Stimulated activated naive CD4-positive, alpha-beta T cell treated with Interleukin-2 at 50 U/mL for 16 hours (primary cell): ENCODE data around the gene ABCC1.
"Not testable (repeated sequence)": the region's sequence is repeated elsewhere in the genome, so short reads cannot be mapped to it uniquely, and the experiment has no call there.

Experiments
- DNase-seq: peaks from one replicate; lab custom pipeline; 2025; lab: John Stamatoyannopoulos, UW

ABCC1 gene

GRCh38 chr16:16189842-16190241, 240.4 kb downstream of the ABCC1 start:
- no peak for DNase-seq

GRCh38 chr16:16190546-16190945, 241.1 kb downstream of the ABCC1 start:
- DNase-seq = no peak

DNA sequence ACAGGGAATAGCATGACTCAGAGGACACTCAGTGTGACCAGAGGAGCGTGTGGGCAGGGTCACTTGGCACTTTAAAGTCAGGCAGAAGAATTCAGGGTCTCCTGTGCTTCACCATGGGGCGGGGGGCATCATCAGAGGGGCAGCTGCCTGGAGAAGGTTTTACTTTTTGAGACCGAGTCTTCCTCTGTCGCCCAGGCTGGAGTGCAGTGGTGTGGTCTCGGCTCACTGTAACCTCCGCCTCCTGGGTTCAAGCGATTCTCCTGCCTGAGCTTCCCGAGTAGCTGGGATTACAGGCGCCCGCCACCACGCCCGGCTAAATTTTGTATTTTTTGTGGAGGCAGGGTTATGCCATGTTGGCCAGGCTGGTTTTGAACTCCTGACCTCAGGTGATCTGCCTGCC, 241.6 kb downstream of the ABCC1 start:
- DNase-seq = not testable (repeated sequence)

DNA sequence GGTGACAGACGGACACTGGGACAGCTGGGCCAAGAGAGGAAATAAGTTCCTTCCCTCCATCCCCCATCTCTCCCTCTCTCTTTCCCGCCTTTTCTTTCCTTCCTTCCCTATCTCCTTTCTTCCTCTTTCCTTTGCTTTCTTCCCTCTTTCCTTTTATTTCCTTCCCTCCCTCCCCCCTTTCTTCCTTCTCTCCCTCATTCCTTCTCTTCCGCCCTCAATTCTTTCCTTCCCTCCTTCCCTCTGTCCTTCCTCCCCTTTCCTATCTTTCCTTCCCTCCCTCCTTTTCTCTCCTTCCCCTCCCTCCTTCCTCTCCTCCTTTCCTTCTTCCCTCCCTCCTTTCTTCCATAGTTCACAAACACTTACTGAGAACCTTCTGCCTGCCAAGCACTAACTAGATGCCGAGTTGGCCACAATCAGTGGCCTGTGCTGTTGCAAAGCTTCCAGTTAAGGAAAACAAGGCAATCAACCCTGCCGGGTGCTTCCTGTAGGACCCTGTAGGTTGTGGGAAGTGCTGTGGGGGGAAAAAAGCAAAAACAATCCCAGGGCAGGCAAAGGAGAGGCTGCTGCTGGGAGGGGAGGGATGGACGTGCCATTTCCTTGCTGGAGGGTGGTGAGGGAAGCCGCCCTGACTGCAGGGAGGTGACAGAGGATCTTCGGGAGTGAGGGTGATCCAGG, 242.2 kb downstream of the ABCC1 start:
- no peak for DNase-seq
